HCT116 (cell line): Measurements from ENCODE around the gene MT3. TPM values are rescaled to one million over a fixed set of nuclear protein-coding genes. Genes with fewer than 3 reads are reported as not detected.

Experiments used
- ATAC-seq: fragments of 200-7000 bp; cut with Tn5 transposase; 2 replicates; pipeline ENCODE4 v1.9.1; 2020; ENCODE audit warnings: mild to moderate bottlenecking, moderate library complexity
- BruUV-seq: library from RNA; stranded (reverse); fragments of 400-500 nt; replicated peaks from 2 replicates; lab custom pipeline; 2021; lab: Mats Ljungman, UMichigan
- CTCF ChIA-PET: fragments of 300-600 bp; sonication (Branson Sonifier 250); formaldehyde crosslinking; loops from one replicate; lab custom pipeline; 2021; ENCODE audit warnings: antibody characterized with exemption; lab: Charles Lee
- POLR2A ChIA-PET: fragments of 300-600, 350-600 bp; sonication (Branson Sonifier 250); formaldehyde crosslinking; loops from one replicate; lab custom pipeline; 2021; ENCODE audit warnings: antibody characterized with exemption; lab: Charles Lee
- RAD21 ChIA-PET, 2 experiments: fragments of 300-600 bp; sonication (Branson Sonifier 250); formaldehyde crosslinking; loops; one replicate each; lab custom pipeline; 2023; ENCODE audit warnings: low total read pairs in 2 of 2; ENCODE audit not compliant: uncharacterized antibody in 2 of 2, unreplicated experiment in 2 of 2, low non-redundant PET in 1 of 2; lab: Charles Lee
- DNase-seq: peaks from one replicate; pipeline ENCODE4 v3.0.0-alpha.2; 2010; ENCODE audit warnings: low read depth, low spot score
- H2AFZ ChIP-seq: fragments of 200-600 bp; shearing (Covaris generic), sonication (generic); 2 replicates; pipeline ENCODE4 v1.6.1; 2017; ENCODE audit warnings: low read depth, mixed run types, mixed read lengths, antibody characterized with exemption, low read length; ENCODE audit not compliant: poor library complexity, severe bottlenecking
- H3K27ac ChIP-seq: 2 replicates; pipeline ENCODE4 v1.5.1; 2012; ENCODE audit warnings: low read depth, low read length
- H3K27me3 ChIP-seq: fragments of 200-600 bp; sonication (generic); 2 replicates; pipeline ENCODE4 v1.6.1; 2016; ENCODE audit warnings: mixed run types, low read length, mixed read lengths; ENCODE audit not compliant: insufficient read depth
- H3K36me3 ChIP-seq, 2 experiments: fragments of 200-500 bp in 1 of 2; fragments of 200-600 bp in 1 of 2; sonication (Bioruptor generic) in 1 of 2; sonication (generic) in 1 of 2; 2 replicates each; pipeline versions ENCODE4 v1.5.1 to v1.6.1; 2014 to 2016; ENCODE audit warnings: low read length in 2 of 2, inconsistent platforms in 1 of 2, mixed read lengths in 1 of 2, mixed run types in 1 of 2; ENCODE audit not compliant: insufficient read depth in 2 of 2, control insufficient read depth in 1 of 2
- H3K4me1 ChIP-seq, 2 experiments: fragments of 200-600 bp in 1 of 2; sonication (generic) in 1 of 2; 2 replicates each; pipeline versions ENCODE4 v1.5.1 to v1.6.1; 2012 to 2017; ENCODE audit warnings: low read length in 2 of 2, inconsistent platforms in 1 of 2, mild to moderate bottlenecking in 1 of 2, mixed read lengths in 1 of 2, mixed run types in 1 of 2, moderate library complexity in 1 of 2; ENCODE audit not compliant: insufficient read depth in 2 of 2, control insufficient read depth in 1 of 2
- H3K4me2 ChIP-seq: fragments of 200-600 bp; sonication (generic); 2 replicates; pipeline ENCODE4 v1.6.1; 2017; ENCODE audit warnings: mixed run types, low read length, mixed read lengths
- H3K4me3 ChIP-seq, 2 experiments: fragments of 200-600 bp in 1 of 2; sonication (generic) in 1 of 2; replicated peaks in 1 of 2; 2 replicates each; pipeline ENCODE4 v1.5.1; 2011 to 2016; ENCODE audit warnings: low read length in 2 of 2, control low read depth in 1 of 2, low read depth in 1 of 2, mild to moderate bottlenecking in 1 of 2, mixed read lengths in 1 of 2, mixed run types in 1 of 2
- H3K79me2 ChIP-seq: fragments of 200-600 bp; sonication (generic); 2 replicates; pipeline ENCODE4 v1.6.1; 2017; ENCODE audit warnings: mild to moderate bottlenecking, mixed run types, low read length, moderate library complexity, mixed read lengths; ENCODE audit not compliant: insufficient read depth
- H3K9ac ChIP-seq: fragments of 200-600 bp; sonication (generic); 2 replicates; pipeline ENCODE4 v1.6.1; 2016; ENCODE audit warnings: low read length, mixed read lengths
- H3K9me2 ChIP-seq: fragments of 200-600 bp; sonication (generic), shearing (Covaris generic); 2 replicates; pipeline ENCODE4 v1.6.1; 2017; ENCODE audit warnings: mixed run types, mild to moderate bottlenecking, moderate library complexity; ENCODE audit not compliant: insufficient read depth
- H3K9me3 ChIP-seq, 2 experiments: fragments of 200-500 bp in 1 of 2; fragments of 200-600 bp in 1 of 2; sonication (Bioruptor generic) in 1 of 2; sonication (generic) in 1 of 2; 2 replicates each; pipeline ENCODE4 v1.6.1; 2014 to 2017; ENCODE audit warnings: low read length in 2 of 2, mixed read lengths in 2 of 2, inconsistent platforms in 1 of 2, low read depth in 1 of 2, mild to moderate bottlenecking in 1 of 2, mixed run types in 1 of 2, moderate library complexity in 1 of 2; ENCODE audit not compliant: control insufficient read depth in 1 of 2, insufficient read depth in 1 of 2
- H4K20me1 ChIP-seq: fragments of 200-600 bp; sonication (generic), shearing (Covaris generic); 2 replicates; pipeline ENCODE4 v1.6.1; 2017; ENCODE audit warnings: mixed run types, mild to moderate bottlenecking, moderate library complexity; ENCODE audit not compliant: insufficient read depth
- ATF3 ChIP-seq: IDR thresholded peaks from 2 replicates; pipeline ENCODE4 v1.6.1; 2012
- CBX3 ChIP-seq: IDR thresholded peaks from 2 replicates; pipeline ENCODE4 v1.6.1; 2012; ENCODE audit warnings: low read depth
- CTCF ChIP-seq, 3 experiments: fragments of 200-600 bp in 1 of 3; sonication (generic) in 1 of 3; IDR thresholded peaks in 2 of 3; conservative IDR thresholded peaks in 1 of 3; 2 replicates each; pipeline ENCODE4 v1.5.1; 2012 to 2017; ENCODE audit warnings: low read depth in 2 of 3, low read length in 2 of 3, antibody characterized with exemption in 1 of 3, borderline replicate concordance in 1 of 3, control low read depth in 1 of 3, mild to moderate bottlenecking in 1 of 3, mixed read lengths in 1 of 3, mixed run types in 1 of 3, moderate library complexity in 1 of 3; ENCODE audit not compliant: insufficient read depth in 1 of 3
- ELF1 ChIP-seq: IDR thresholded peaks from 2 replicates; pipeline ENCODE4 v1.6.1; 2012; ENCODE audit warnings: low read depth, borderline replicate concordance
- EZH2 ChIP-seq: fragments of 200-600 bp; sonication (generic); IDR thresholded peaks from 2 replicates; pipeline ENCODE4 v1.6.1; 2017; ENCODE audit warnings: antibody characterized with exemption, mixed run types
- EZH2phosphoT487 ChIP-seq: fragments of 200-600 bp; IDR thresholded peaks from 2 replicates; pipeline ENCODE4 v1.6.1; 2018; ENCODE audit warnings: antibody characterized with exemption, borderline replicate concordance
- FOSL1 ChIP-seq: IDR thresholded peaks from 2 replicates; pipeline ENCODE4 v1.6.1; 2012; ENCODE audit warnings: low read depth
- MAX ChIP-seq: IDR thresholded peaks from 2 replicates; pipeline ENCODE4 v1.6.1; 2012
- POLR2A ChIP-seq: IDR thresholded peaks from 2 replicates; pipeline ENCODE4 v1.7.0; 2011; ENCODE audit warnings: borderline replicate concordance; ENCODE audit not compliant: insufficient read depth, insufficient read length; ENCODE audit errors: extremely low read depth
- RAD21 ChIP-seq: IDR thresholded peaks from 2 replicates; pipeline ENCODE4 v1.6.1; 2012; ENCODE audit warnings: low read depth, mild to moderate bottlenecking
- REST ChIP-seq: IDR thresholded peaks from 2 replicates; pipeline ENCODE4 v1.6.1; 2012; ENCODE audit warnings: low read depth
- SIN3A ChIP-seq: IDR thresholded peaks from 2 replicates; pipeline ENCODE4 v1.6.1; 2012; ENCODE audit warnings: low read depth
- SRF ChIP-seq: IDR thresholded peaks from 2 replicates; pipeline ENCODE4 v1.6.1; 2012; ENCODE audit warnings: low read depth
- TCF7L2 ChIP-seq: IDR thresholded peaks from 2 replicates; pipeline ENCODE4 v1.7.0; 2011; ENCODE audit warnings: borderline replicate concordance, inconsistent platforms; ENCODE audit not compliant: insufficient read depth, insufficient read length; ENCODE audit errors: extremely low read depth
- ZBTB33 ChIP-seq: IDR thresholded peaks from 2 replicates; pipeline ENCODE4 v1.6.1; 2011; ENCODE audit warnings: mild to moderate bottlenecking, low read length, moderate library complexity; ENCODE audit not compliant: insufficient replicate concordance; ENCODE audit errors: extremely low read depth
- intact Hi-C: fragments of 100-400 bp; cut with micrococcal nuclease; formaldehyde crosslinking; loops from 2 replicates; pipeline ENCODE4 v1.10.0; 2022
- total RNA-seq: library from RNA; stranded (reverse); gene quantifications from one replicate; pipeline ENCODE4 v1.2.1, GENCODE V29; 2021; ENCODE audit not compliant: unreplicated experiment

The MT3 gene
- total RNA-seq, 1 experiment from 2014 or later: not detected

- TF ChIP-seq SIN3A: no peak
- TF ChIP-seq CBX3: no peak
- no peak for TF ChIP-seq MAX
- no peak for TF ChIP-seq TCF7L2
- no peak for TF ChIP-seq ZBTB33
- TF ChIP-seq EZH2phosphoT487: no peak
- TF ChIP-seq CTCF (IDR thresholded peaks at IDR 0.05 in 2 of 3, conservative IDR thresholded peaks at IDR 0.05 in 1 of 3; ENCODE audit: borderline replicate concordance in 1 of 3, insufficient read depth in 1 of 3, low read depth in 2 of 3, low read length in 2 of 3): no peak
- TF ChIP-seq ELF1: no peak
- TF ChIP-seq RAD21: no peak
- TF ChIP-seq ATF3: no peak
- no peak for TF ChIP-seq EZH2
- TF ChIP-seq REST: no peak
- no peak for TF ChIP-seq FOSL1
- no peak for TF ChIP-seq POLR2A
- TF ChIP-seq SRF: no peak
- ChIA-PET RAD21 (interaction anchor here in 1 of 2 experiments (0.7 kb wide), 1 partner anchor 44 kb away, joined by 3 read pairs; no protein-coding TSS in a partner anchor), CTCF (interaction anchor here (0.6 kb wide), 1 partner anchor 32 kb away, joined by 5 read pairs; no protein-coding TSS in a partner anchor), POLR2A (no interaction called here)
- no peak for ATAC-seq
- Histone ChIP-seq H4K20me1 (no peaks in the 10 kb centered on the region), H3K9ac (no peak overlapping the region), H3K9me3 (no peaks in the 10 kb centered on the region), H3K4me3 (no peak overlapping the region), H3K36me3 (no peaks in the 10 kb centered on the region), H3K27ac (no peak overlapping the region), H3K9me2 (no peaks in the 10 kb centered on the region), H2AFZ (no peak overlapping the region), H3K4me2 (no peak overlapping the region), H3K79me2 (no peaks in the 10 kb centered on the region), H3K27me3 (peaks cover 18% of the 10 kb centered on the region), H3K4me1 (no peaks in the 10 kb centered on the region)
- DNase-seq: no peak
- BruUV-seq: no TSS peak
- intact Hi-C loops: no loop called here
Measured at GRCh38 chr16:56558024-56558747, 31.1 kb upstream of the MT3 start.
